ENCODE results near the gene SGMS1.

- TF ChIP-seq CTCF (IDR thresholded peaks at IDR 0.05; ENCODE audit: insufficient read depth, low read depth, low read length) (no peak), EZH2 (IDR thresholded peaks at IDR 0.05; ENCODE audit: insufficient read depth, low read length) (no peak)
Measured at GRCh38 chr10:50480054-50481007, 143.4 kb downstream of the SGMS1 start.
